T-cell (primary cell): ENCODE data around the gene CELF2. TPM values are rescaled to one million over a fixed set of nuclear protein-coding genes. Genes with fewer than 3 reads are reported as not detected.
A peak's percentile ranks its signal among the peaks of the same experiment; 100 is the strongest.

Experiments used
- ATAC-seq, 4 experiments: fragments of 200-7000 bp in 3 of 4; fragments of 150-1000 bp in 1 of 4; cut with Tn5 transposase; replicated peaks in 1 of 4; 1 replicate in 3 of 4; 2 replicates in 1 of 4; pipeline ENCODE4 v1.10.0; 2021; ENCODE audit warnings: moderate library complexity in 3 of 4, mild to moderate bottlenecking in 2 of 4, moderate number of reproducible peaks in 1 of 4
- CTCF ChIA-PET, 2 donors: fragments of 300-600 bp; sonication (Branson Sonifier 250); formaldehyde crosslinking; loops; one replicate each; lab custom pipeline; 2022; ENCODE audit warnings: antibody characterized with exemption in 2 of 2; lab: Charles Lee
- POLR2A ChIA-PET, 2 donors: fragments of 300-600 bp; sonication (Branson Sonifier 250); formaldehyde crosslinking; loops; one replicate each; lab custom pipeline; 2022; ENCODE audit warnings: antibody characterized with exemption in 2 of 2; lab: Charles Lee
- DNase-seq, 35 experiments: peaks; one replicate each; pipeline versions ENCODE4 v3.0.0 to v3.0.0-alpha.2; 2013 to 2023
- H3K27ac ChIP-seq: one replicate; pipeline ENCODE4 v1.5.1; 2013; ENCODE audit warnings: low read length
- H3K27me3 ChIP-seq, 2 experiments: replicated peaks in 1 of 2; 1 replicate in 1 of 2; 2 replicates in 1 of 2; pipeline versions ENCODE4 v1.6.1 to v1.7.0; 2013; ENCODE audit warnings: low read length in 1 of 2, mixed read lengths in 1 of 2; ENCODE audit not compliant: control insufficient read depth in 2 of 2, insufficient read depth in 2 of 2; ENCODE audit errors: extremely low read depth in 1 of 2
- H3K36me3 ChIP-seq, 2 donors: 1 replicate in 1 of 2; 2 replicates in 1 of 2; pipeline versions ENCODE4 v1.6.1 to v1.7.0; 2013; ENCODE audit warnings: low read length in 1 of 2; ENCODE audit not compliant: control insufficient read depth in 2 of 2, insufficient read depth in 1 of 2; ENCODE audit errors: extremely low read depth in 1 of 2
- H3K4me1 ChIP-seq, 2 experiments: 1 replicate in 1 of 2; 2 replicates in 1 of 2; pipeline versions ENCODE4 v1.6.1 to v1.7.0; 2013; ENCODE audit warnings: low read length in 2 of 2, mixed read lengths in 1 of 2; ENCODE audit not compliant: insufficient read depth in 2 of 2, control insufficient read depth in 1 of 2; ENCODE audit errors: extremely low read depth in 1 of 2
- H3K4me3 ChIP-seq, 2 donors: 1 replicate in 1 of 2; 2 replicates in 1 of 2; pipeline versions ENCODE4 v1.5.1 to v1.7.0; 2013; ENCODE audit warnings: mild to moderate bottlenecking in 2 of 2, low read length in 1 of 2, moderate library complexity in 1 of 2; ENCODE audit not compliant: control insufficient read depth in 1 of 2; ENCODE audit errors: extremely low read depth in 1 of 2
- H3K9me3 ChIP-seq: 2 replicates; pipeline ENCODE4 v1.7.0; 2013
- H3K27ac Mint-ChIP-seq, 2 donors: one replicate each; pipeline ENCODE4 v1.8.0; 2020 to 2021; ENCODE audit warnings: mild to moderate bottlenecking in 2 of 2, mixed read lengths in 2 of 2
- H3K27me3 Mint-ChIP-seq, 2 donors: one replicate each; pipeline ENCODE4 v1.8.0; 2021 to 2022; ENCODE audit warnings: mixed read lengths in 2 of 2
- H3K36me3 Mint-ChIP-seq: one replicate; pipeline ENCODE4 v1.8.0; 2021; ENCODE audit warnings: mixed read lengths
- H3K4me1 Mint-ChIP-seq, 3 donors: one replicate each; pipeline ENCODE4 v1.8.0; 2020 to 2022; ENCODE audit warnings: mixed read lengths in 3 of 3, mild to moderate bottlenecking in 1 of 3
- H3K4me3 Mint-ChIP-seq, 3 donors: one replicate each; pipeline ENCODE4 v1.8.0; 2020 to 2022; ENCODE audit warnings: mild to moderate bottlenecking in 3 of 3, mixed read lengths in 3 of 3, moderate library complexity in 3 of 3
- H3K9me3 Mint-ChIP-seq, 3 donors: one replicate each; pipeline ENCODE4 v1.8.0; 2020 to 2022; ENCODE audit warnings: mixed read lengths in 3 of 3
- WGBS: methylation state at CpG from one replicate; pipeline ENCODE4 v1.1.5; 2013; ENCODE audit warnings: missing lambda C conversion rate; ENCODE audit not compliant: insufficient coverage; 5-methylcytosine and 5-hydroxymethylcytosine counted together
- total RNA-seq, 35 experiments: library from RNA in 6 of 35; stranded (reverse) in 6 of 35; fragments of 120-200 nt in 1 of 35; gene quantifications; one replicate each; pipeline versions ENCODE4 v1.2.1 to v1.2.4 and lab custom pipeline; 2013 to 2026

The CELF2 gene
- total RNA-seq, 5 donors from 2014 or later (not counting 1 experiment from before 2014, with no cell fraction given), result 149 to 225 (median 166) TPM

- no peak for DNase-seq
- Histone ChIP-seq H3K4me3 (no peak overlapping the region), H3K4me1 (peaks cover 0 to 12% of the 10 kb centered on the region in 2 experiments), H3K36me3 (peaks cover 32 to 95% of the 10 kb centered on the region in 2 donors), H3K9me3 (no peaks in the 10 kb centered on the region), H3K27me3 (no peaks in the 10 kb centered on the region), H3K27ac (no peak overlapping the region)
- Mint-ChIP-seq H3K27me3 (no peaks in the 10 kb centered on the region), H3K9me3 (no peaks in the 10 kb centered on the region), H3K4me3 (no peak overlapping the region), H3K27ac (peak overlapping the region; percentile 55 to 84), H3K36me3 (peaks cover 84% of the 10 kb centered on the region), H3K4me1 (peaks cover 41 to 45% (median 41%) of the 10 kb centered on the region in 3 donors)
- ChIA-PET POLR2A (interaction anchor here in 1 of 2 donors (0.6 kb wide), 1 partner anchor 184 kb away, joined by 5 read pairs; no protein-coding TSS in a partner anchor), CTCF (no interaction called here)
- WGBS, result 90% methylated on average over 7 of the region's 14 CpGs
- no peak for ATAC-seq
Measured at GRCh38 chr10:11292576-11293302, 275.1 kb downstream of the CELF2 start.

- H3K4me1 Mint-ChIP-seq, result peaks cover 39 to 45% (median 41%) of the 10 kb centered on the region in 3 donors
- Histone ChIP-seq H3K4me3 (no peak overlapping the region), H3K27ac (no peak overlapping the region), H3K4me1 (peaks cover 0 to 12% of the 10 kb centered on the region in 2 experiments), H3K9me3 (no peaks in the 10 kb centered on the region), H3K36me3 (peaks cover 28 to 95% of the 10 kb centered on the region in 2 donors), H3K27me3 (no peaks in the 10 kb centered on the region)
- no peak overlapping the region for H3K4me3 Mint-ChIP-seq
- no peak for DNase-seq
- ChIA-PET POLR2A (no interaction called here), CTCF (no interaction called here)
- no peak for ATAC-seq
- H3K27me3 Mint-ChIP-seq, result no peaks in the 10 kb centered on the region
- peak overlapping the region; percentile 55 to 84 for H3K27ac Mint-ChIP-seq
- H3K9me3 Mint-ChIP-seq, result no peaks in the 10 kb centered on the region
- WGBS, result 83% methylated on average over 1 of the region's 7 CpGs
- peaks cover 84% of the 10 kb centered on the region for H3K36me3 Mint-ChIP-seq
Measured at GRCh38 chr10:11293332-11293731, 275.7 kb downstream of the CELF2 start.

DNA sequence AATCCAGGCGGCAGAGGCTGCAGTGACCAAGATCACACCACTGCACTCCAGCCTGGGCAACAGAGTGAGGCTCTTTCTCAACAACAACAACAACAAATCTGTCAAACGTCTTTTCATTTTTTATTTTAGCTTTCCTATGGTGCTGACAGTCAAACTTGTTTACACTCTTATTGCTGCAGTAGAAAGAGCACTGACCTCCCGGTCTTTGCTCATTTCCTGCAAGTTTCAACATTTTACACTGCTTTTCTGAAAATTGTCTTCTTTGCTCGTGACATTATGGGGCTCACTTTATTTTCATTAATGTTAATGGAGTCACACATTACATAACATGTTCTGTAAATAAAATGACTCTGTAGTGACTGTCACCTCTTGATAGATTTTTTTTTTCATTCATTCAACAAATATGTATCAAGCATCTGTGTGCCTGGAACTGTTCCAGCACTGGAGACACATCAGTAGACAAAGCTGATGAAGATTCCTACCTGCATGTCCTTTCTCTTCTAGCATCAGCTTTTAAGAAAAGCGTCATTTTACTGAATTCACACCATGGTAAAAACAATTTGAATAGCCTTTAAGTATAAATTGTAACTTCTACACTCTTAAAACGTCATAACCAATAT is 277.3 kb downstream of the CELF2 start:
- no peak overlapping the region for H3K4me3 ChIP-seq
- Mint-ChIP-seq H3K4me1 (peaks cover 30 to 40% (median 34%) of the 10 kb centered on the region in 3 donors), H3K27me3 (no peaks in the 10 kb centered on the region), H3K27ac (peak overlapping the region; percentile 15 to 44), H3K9me3 (no peaks in the 10 kb centered on the region), H3K4me3 (no peak overlapping the region), H3K36me3 (peaks cover 82% of the 10 kb centered on the region)
- no peak for ATAC-seq
- POLR2A ChIA-PET, result no interaction called here
- no peak for DNase-seq
- H3K9me3 ChIP-seq, result no peaks in the 10 kb centered on the region
- H3K27me3 ChIP-seq, result no peaks in the 10 kb centered on the region
- CTCF ChIA-PET, result no interaction called here
- no peak overlapping the region for H3K27ac ChIP-seq
- peaks cover 30 to 92% of the 10 kb centered on the region in 2 donors for H3K36me3 ChIP-seq
- 72% methylated on average over 3 of the region's 6 CpGs for WGBS
- H3K4me1 ChIP-seq, result peaks cover 0 to 12% of the 10 kb centered on the region in 2 experiments

DNA sequence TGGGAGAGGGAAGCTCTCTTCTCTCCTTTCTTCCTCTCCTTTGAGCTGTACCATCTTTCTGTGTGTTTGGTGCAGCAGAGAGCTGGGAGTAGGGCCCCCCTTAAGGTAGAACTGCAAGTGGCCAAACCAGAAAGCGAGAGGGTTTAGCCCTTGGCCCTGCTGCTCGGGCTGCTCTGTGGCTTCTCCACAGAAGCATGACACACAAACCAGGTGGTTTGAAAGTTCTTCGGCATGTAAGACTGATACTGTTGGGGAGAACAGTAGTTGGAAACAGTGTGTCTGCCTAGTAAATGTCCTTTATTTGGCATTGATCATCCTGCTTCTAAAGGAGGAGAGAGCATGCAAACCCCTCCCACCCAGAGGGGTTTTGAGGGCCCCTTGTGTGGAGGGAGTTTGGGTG is 277.8 kb downstream of the CELF2 start:
- Histone ChIP-seq H3K9me3 (no peaks in the 10 kb centered on the region), H3K36me3 (peaks cover 35 to 92% of the 10 kb centered on the region in 2 donors), H3K27ac (no peak overlapping the region), H3K4me3 (no peak overlapping the region), H3K27me3 (no peaks in the 10 kb centered on the region), H3K4me1 (peaks cover 0 to 7% of the 10 kb centered on the region in 2 experiments)
- H3K9me3 Mint-ChIP-seq, result no peaks in the 10 kb centered on the region
- H3K27ac Mint-ChIP-seq, result peak overlapping the region in 1 of 2 donors; percentile 44
- ATAC-seq (no peak), DNase-seq (no peak)
- 52% methylated on average over 2 of the region's 3 CpGs for WGBS
- POLR2A ChIA-PET, result no interaction called here
- no peaks in the 10 kb centered on the region for H3K27me3 Mint-ChIP-seq
- peaks cover 85% of the 10 kb centered on the region for H3K36me3 Mint-ChIP-seq
- CTCF ChIA-PET, result no interaction called here
- H3K4me1 Mint-ChIP-seq, result peaks cover 27 to 37% (median 31%) of the 10 kb centered on the region in 3 donors
- H3K4me3 Mint-ChIP-seq, result no peak overlapping the region

DNA sequence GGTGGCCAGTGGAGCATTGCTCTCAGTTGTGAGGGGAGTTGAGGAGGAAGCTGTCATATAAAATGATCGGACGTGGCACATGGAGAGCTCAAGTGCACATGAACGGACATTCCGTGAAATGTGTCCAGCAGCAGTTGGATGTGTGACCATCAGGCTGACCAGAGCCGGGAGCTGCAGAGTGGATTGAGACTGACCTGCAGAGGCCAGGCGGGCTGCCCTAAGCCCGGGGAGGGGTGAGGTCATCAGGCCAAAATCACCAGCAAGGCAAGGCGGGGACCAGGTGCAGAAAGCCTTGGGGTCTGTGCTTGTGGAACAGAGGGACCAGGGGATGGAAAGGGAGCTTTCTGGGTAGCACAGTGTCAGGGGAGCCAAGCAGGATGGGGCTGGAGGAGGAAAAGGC is 279.5 kb downstream of the CELF2 start:
- Mint-ChIP-seq H3K27ac (peak overlapping the region; percentile 23 to 54), H3K4me3 (no peak overlapping the region), H3K27me3 (no peaks in the 10 kb centered on the region), H3K4me1 (peaks cover 26 to 43% (median 30%) of the 10 kb centered on the region in 3 donors), H3K9me3 (no peaks in the 10 kb centered on the region), H3K36me3 (peaks cover 85% of the 10 kb centered on the region)
- no peak for ATAC-seq
- no peak overlapping the region for H3K27ac ChIP-seq
- WGBS, result 98% methylated on average over 8 of the region's 8 CpGs
- no peak for DNase-seq
- ChIA-PET POLR2A (no interaction called here), CTCF (no interaction called here)
- no peaks in the 10 kb centered on the region for H3K9me3 ChIP-seq
- H3K4me3 ChIP-seq, result no peak overlapping the region
- H3K27me3 ChIP-seq, result no peaks in the 10 kb centered on the region
- H3K36me3 ChIP-seq, result peaks cover 40 to 91% of the 10 kb centered on the region in 2 donors
- peaks cover 0 to 6% of the 10 kb centered on the region in 2 experiments for H3K4me1 ChIP-seq

- ATAC-seq (peak in 1 of 4 experiments; percentile 19), DNase-seq (no peak)
- Mint-ChIP-seq H3K36me3 (peaks cover 86% of the 10 kb centered on the region), H3K4me3 (no peak overlapping the region), H3K9me3 (no peaks in the 10 kb centered on the region), H3K27me3 (no peaks in the 10 kb centered on the region), H3K27ac (peak overlapping the region; percentile 28 to 49), H3K4me1 (peaks cover 27 to 47% (median 28%) of the 10 kb centered on the region in 3 donors)
- 87% methylated on average over 3 of the region's 5 CpGs for WGBS
- H3K27ac ChIP-seq, result no peak overlapping the region
- H3K9me3 ChIP-seq, result no peaks in the 10 kb centered on the region
- ChIA-PET POLR2A (no interaction called here), CTCF (interaction anchor here in 1 of 2 donors (0.5 kb wide), 1 partner anchor 116 kb away, joined by 10 read pairs; no protein-coding TSS in a partner anchor)
- H3K4me3 ChIP-seq, result no peak overlapping the region
- H3K27me3 ChIP-seq, result no peaks in the 10 kb centered on the region
- peaks cover 0 to 6% of the 10 kb centered on the region in 2 experiments for H3K4me1 ChIP-seq
- H3K36me3 ChIP-seq, result peaks cover 37 to 91% of the 10 kb centered on the region in 2 donors
Measured at GRCh38 chr10:11298116-11298515, 280.4 kb downstream of the CELF2 start.
